H4 (cell line): ENCODE results near the gene MAML2. TPM values are rescaled to one million over a fixed set of nuclear protein-coding genes. Genes with fewer than 3 reads are reported as not detected.
A peak's percentile ranks its signal among the peaks of the same experiment; 100 is the strongest.
"Not testable (repeated sequence)": the region's sequence is repeated elsewhere in the genome, so short reads cannot be mapped to it uniquely, and the experiment has no call there.

Experiments
- DNase-seq: peaks from one replicate; pipeline ENCODE4 v3.0.0-alpha.2; 2015; ENCODE audit warnings: low spot score
- total RNA-seq: library from RNA; depleted of rRNA; stranded (reverse); fragments of >200 nt; shearing (Covaris generic); gene quantifications from 2 replicates; pipeline ENCODE4 v1.2.3, GENCODE V29; 2014

Gene MAML2
- total RNA-seq, 1 experiment from 2014 or later, result 4.3 TPM

DNA sequence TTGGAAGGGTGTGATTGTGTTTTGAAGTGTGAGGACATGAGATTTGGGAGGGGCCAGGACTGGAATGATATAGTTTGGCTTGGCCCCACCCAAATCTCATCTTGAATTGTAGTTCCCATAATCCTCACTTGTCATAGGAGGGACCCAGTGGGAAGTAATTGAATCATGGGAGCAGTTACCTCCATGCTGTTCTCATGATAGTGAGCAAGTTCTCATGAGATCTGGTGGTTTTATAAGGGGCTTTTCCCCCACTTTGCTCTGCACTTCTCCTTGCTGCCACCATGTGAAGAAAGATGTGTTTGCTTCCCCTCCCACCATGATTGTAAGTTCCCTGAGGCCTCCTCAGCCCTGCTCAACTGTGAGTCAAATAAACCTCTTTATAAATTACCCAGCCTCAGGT is 71.6 kb downstream of the MAML2 start:
- DNase-seq, result not testable (repeated sequence)

DNA sequence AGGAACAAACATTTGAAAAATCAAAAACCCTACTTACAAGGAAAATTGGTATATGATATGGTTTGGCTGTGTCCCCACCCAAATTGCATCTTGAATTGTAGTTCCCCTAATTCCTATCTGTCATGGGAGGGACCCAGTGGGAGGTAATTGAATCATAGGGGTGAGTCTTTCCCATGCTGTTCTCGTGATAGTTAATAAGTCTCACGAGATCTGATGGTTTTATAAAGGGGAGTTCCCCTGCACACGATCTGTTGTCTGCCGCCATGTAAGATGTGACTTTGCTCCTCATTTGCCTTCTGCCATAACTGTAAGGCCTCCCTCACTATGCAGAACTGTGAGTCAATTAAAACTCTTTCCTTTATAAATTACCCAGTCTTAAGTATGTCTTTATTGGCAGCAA is 74.5 kb downstream of the MAML2 start:
- DNase-seq, result not testable (repeated sequence)

DNA sequence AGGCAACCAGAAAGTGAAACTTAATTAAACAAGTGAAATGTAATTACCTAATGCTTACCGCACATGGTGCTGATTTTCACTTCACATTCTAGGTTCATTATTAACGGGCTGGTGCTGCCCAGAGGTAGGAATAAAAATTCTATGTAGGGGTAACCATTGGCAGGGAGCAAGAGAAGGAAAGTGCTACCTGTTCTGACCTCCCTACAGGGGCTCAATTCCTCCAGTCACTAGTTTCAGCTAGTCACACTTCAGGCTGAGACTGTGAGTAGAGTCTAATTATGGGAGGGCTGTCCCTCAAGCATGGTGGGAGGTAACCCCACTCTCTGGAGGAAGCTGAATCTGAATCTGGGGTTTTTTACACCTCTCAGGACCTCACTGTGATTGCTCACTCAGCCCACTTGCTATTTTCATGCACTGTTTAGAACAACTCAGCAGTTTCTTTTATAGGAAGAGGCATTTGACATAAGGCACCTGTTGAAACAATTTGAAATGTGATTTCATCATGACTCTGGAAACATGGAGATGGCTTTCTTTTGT is 75.4 kb downstream of the MAML2 start:
- DNase-seq, result no peak

DNA sequence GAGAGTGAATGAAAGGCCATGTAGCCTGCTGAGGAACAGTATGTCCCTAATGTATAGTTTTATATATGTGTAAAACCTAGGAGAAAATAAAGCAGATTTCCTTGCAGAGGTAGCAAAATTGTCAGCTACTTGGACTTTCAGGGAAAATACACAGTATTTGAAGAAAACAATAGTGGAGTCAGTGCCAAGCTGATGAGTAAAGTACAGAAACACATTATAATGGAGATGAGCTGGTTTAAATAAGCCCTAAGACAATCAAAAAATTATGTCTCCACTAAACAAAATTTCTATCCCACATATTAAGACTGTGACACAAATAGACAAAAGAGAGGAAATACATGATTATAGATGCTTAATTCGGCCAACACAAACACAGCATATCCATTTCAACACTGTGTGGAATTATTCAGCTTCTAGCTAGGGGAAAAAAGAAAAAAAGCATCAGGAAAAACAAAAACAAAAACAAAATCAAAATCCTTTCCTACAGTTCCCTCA is 75.9 kb downstream of the MAML2 start:
- DNase-seq, result no peak

DNA sequence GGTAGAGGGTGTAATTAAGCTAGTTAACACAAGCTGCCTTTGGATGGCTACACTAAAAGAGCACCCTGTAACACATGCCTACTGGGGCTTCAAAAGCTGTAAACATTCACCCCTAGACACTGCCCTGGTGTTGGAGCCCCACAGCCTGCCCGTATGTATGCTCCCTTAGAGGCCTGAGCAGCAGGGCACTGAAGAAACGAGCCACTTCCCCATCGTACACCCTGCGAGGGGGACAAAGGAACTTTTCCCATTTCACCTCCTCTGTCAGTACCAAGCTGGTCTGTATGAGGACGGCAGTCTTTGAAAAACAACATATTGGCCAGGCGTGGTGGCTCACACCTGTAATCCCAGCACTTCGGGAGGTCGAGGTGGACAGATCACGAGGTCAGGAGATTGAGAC is 77.0 kb downstream of the MAML2 start:
- no peak for DNase-seq

DNA sequence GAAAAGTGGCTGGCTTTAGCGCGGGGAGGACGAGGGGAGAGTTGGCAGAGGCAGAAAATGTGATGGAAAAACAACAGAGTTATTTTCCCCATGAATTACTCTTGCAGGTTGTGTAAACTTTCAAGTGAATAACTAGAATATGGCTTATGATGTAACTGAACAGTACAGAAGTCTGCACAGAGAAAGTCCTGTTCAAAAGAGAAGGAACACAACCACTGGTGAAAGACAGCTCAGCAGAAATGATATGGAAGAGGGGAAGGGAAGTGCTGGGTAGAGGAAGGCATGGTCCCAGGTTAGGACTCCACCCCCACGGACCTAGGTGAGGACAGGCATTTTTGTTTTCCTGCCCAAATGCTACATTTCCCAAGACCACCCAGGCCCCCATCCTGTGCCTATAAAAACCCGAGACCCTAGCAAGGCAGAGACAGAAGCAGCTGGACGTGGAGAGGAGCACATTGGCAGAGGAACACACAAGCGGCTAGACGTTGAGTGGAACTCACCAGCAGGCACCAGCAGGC is 77.7 kb downstream of the MAML2 start:
- DNase-seq, result no peak

DNA sequence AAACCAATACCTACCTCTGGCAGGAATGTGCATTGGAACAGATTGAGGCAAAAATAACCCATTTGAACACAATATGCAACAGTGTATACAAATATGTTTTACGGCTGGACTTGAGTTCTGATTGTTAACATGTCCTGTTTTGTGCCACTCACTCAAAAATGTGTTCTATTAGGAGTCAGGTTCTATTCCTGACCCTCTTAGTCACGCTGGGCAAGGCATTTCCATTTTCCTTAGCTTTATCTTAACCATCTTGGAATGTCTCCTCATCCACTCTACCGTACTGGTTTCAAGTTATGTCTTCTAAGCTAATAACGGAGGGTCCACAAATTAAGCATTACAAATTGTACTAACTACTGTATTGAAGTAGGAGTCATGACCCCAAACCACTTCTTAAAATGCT is 78.6 kb downstream of the MAML2 start:
- DNase-seq, result no peak

DNA sequence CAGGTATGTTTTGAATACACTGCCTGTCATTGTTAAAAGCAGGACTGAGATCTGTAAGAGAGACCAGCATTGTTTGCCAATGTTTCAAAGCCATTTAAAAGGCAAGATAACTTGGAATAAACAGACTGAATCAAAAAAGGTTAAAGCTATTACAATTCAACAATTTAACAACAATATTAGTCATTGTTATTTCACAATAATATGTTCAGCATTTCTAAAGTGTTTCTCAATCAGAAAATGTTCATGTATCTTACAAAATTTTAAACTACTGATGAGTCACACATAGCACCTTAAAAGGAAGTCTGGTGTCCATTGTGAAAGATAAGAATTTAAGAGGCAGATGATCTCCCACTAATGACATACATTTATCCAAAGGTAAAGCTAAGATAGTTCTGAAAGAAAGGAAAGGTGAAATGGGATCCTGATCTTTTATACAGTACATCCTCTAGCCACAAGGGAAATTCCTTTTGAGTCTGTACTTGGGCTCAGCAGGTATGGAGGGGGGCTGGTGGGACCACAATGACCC is 79.7 kb downstream of the MAML2 start:
- DNase-seq, result no peak

DNA sequence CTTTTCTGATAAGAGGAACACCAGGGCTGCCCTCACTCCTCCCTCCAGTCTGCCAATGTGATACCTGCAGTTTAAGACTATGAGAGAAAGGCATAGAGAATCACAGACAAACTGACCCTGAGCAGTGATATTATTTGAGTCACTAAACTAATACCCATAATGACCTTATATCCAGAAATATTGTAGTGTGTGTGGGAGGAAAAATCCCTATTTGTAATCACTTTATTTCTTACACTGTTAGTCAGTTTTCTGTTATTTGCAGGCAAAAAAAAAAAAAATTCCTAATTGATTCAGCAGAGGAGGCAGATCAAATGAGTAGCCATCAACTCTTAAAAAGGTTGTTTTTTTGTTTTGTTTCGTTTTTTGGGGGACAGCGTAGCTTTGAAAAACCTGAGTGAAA is 82.5 kb downstream of the MAML2 start:
- no peak for DNase-seq

DNA sequence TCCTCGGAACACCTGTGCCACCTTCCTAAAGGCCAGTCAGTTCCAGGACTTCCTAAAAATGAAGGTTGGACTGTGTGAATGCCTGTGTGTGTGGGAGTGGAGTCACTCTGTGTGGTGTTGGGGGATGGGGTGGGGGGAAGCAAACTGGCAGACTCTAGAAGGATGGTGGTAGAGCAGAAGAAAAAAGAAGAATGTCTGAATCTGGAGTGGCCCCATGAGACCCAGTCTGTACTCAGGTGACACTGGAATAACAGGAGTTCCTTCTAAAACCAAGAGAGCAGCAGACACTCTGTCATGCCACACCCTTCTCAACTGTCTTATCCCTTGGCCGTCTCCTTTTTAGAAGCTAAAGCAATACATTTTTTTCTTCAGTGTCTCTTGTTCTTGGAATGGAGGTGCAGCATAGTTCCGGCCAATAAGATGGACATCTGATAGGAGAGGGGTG is 82.9 kb downstream of the MAML2 start:
- DNase-seq, result no peak

DNA sequence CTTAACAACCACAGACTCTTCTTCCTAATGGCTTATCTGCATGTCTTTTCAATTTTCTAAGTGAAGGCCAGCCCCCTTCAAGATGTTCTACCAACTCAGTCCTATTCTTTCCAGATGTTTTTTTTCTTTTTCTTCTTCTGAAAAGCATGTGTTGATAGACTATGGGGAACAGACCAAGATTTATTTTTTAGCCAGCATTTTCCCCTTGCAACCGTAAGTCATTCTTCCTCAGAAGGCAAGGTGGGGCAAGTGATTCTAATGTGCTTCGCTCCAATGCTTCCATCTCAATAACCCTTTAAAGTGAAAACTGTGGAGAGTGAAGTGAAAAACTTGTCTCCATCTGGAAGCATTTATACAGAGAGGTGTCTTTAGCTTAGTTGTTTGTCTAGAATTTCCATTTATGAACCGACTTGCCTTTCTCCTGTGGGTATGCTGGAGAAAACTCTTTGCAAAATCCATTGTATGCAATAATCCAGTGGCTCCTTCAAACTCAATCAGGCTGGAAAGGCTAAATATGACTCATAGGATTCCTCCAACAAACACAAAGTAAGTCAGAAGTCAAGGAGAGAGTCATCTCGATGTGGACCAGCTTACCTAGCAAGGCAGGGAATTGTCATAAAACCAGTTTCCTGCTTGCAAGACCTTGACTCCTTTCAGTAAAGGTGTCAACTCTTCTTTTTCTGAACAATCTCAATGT is 83.7 kb downstream of the MAML2 start:
- DNase-seq, result peak; percentile 62

DNA sequence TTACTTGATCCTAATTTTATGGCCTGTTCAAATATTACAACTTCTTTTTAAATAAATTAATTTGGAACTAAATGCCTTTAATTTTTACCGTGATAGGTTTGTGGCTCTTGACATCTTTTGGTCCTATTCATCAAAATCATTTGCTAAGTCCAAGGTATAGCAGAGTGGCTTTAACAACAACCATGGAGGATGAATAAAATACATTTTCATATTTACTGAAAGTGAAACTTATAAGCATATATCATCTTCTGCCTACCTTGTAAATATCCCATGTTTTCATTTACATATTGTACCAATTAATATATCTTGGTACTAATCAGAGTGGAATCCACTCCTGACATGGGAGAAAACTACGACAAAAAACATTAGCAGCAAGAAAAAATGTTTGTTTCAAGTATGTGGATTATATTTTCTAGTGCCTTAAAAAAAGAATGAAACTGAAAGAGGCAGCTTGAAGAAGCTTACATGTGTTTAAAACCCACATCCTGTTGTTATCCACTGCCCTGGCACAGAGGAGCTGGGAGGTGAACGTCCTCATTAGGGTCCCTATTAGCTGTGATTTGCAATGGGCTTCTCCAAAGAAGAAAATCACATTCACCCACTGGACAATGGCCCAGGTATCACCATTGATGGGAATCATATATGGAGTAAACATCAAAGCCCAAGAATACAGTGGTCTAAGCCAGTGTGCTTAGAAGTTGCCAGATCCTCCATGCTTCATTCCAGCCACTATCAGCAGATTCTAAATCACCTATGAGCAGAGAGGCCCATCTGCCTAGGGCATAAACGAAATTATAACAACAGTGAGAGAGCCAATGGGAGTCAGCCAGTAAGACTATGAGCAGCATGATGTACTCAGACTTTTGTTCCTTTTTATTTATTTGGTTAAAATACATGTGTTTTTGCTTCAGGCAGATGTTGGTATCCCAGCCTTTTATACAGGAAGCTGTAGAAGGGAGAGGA is 84.7 kb downstream of the MAML2 start:
- DNase-seq, result peak; percentile 69

DNA sequence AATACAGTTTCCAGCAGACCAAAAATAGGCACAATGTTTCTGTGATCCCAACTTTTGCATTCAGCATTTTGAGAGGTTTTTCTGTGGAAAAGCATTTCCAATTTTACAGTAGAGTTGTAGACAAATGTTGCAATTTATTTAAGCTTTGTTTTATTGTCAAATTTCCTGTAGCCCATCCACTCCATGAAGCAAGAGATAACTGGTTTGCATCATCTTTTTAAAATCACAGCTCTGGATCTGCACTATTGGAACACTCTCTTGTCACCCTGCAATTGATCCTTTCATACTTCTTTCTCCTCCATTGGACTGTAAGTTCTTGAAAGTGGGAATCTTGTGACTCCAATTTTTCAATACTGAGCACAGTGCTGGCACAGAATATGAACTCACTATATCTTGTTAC is 86.0 kb downstream of the MAML2 start:
- DNase-seq, result no peak

DNA sequence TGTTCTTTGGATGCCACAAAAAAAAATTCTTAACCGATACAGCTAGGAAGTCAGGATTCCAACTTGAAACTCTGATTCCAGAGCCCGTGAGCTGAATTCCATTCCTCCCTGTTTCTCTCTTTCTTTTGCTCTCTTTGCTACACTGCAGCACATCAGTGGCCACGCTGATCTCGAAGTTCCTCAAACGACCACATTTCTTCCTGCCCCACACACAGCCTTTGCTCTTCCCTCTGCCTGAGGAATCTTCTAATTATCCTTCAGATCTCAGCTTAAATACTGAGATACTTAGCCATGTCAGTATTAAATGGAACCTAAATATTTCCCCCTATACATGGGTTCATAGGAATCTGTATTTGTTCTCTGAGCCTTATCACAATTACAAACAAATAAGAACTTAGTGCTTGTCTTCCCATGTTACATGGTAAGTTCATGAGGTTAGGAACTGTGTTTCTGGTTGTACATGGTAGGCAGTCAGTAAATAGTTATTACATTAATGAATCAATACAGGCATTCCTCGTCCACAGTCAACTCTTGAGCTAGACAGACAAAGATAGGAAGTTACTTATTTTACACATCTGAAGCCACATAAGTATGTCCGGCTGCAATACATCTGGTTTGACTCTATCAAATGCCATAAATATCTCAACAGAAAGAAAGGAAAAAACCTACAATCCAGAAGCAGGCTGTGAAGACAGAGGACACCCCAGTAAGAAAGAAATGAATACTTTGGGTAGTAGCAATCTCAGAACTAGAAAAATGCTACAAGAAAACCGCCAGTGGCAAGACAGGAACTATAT is 86.6 kb downstream of the MAML2 start:
- no peak for DNase-seq

DNA sequence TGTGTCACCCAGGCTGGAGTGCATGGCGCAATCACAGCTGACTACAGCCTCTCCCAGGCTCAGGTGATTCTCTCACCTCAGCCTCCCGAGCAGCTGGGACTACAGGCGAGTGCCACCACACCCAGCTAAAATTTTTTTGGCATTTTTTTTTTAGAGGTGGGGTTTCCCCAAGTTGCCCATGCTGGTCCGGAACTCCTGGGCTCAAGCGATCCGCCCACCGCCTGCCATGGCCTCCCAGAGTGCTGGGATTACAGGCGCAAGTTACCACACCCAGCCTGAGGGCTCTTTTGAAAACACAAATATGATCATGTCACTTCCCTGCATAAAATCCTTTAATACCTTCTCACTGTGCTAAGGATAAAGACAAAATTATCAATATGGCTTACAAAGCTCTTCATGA is 88.1 kb downstream of the MAML2 start:
- no peak for DNase-seq

DNA sequence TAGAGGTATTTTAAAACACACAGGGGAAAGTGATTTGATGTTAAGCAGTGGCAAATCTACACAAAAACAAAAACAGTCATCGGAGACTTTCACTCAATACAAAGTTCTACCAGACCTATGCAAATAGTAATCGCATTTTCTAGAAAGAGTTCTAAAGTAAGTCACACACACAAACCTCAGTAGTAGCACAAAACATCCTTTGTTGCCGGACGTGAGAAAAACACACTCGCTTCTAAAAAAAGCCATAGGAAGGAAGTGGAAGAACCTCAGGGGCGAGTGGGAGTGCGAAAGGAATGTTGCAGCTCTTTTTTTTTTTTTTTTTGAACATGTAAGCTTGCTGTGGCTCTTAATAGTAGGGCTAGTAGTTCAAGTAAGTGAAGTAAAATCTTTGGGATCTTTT is 88.9 kb downstream of the MAML2 start:
- peak; percentile 25 for DNase-seq

DNA sequence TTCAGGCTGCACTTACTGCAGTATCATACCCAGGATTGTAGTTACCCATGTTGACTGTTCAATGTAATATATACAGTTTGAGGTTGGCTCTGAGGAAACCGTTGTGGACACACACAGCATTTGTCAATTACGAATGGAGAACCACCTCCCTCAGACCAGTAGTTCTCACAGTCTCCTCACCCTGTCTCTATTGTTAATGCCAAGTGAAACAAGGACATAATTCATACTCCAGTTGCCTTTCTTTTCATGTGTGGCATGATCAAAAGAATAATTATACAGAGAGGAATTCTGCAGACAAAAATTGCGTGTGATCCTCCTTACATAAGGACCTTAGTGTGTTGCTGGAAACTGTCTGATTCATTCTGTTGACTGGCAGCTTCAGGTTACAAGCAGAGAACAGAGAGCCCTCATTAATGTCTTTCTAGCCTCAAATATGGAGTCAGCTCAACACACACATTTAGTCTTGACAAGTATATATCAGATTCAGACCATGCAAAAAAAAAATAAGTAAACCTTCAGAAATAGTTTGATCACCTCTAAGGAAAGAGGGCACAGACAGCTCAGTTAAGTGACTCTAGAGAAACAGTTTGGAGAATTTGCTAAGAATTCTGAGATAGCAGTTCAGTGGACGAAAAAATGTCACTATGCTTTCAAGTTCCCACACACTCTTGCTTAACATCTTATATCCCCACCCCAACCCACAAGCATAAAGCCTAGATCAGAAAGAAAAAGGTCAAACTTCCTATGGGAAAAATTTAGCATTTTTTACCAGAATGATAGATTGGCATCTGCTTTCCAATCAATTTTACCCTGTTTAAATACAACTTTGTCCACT is 96.1 kb downstream of the MAML2 start:
- peak; percentile 58 for DNase-seq

DNA sequence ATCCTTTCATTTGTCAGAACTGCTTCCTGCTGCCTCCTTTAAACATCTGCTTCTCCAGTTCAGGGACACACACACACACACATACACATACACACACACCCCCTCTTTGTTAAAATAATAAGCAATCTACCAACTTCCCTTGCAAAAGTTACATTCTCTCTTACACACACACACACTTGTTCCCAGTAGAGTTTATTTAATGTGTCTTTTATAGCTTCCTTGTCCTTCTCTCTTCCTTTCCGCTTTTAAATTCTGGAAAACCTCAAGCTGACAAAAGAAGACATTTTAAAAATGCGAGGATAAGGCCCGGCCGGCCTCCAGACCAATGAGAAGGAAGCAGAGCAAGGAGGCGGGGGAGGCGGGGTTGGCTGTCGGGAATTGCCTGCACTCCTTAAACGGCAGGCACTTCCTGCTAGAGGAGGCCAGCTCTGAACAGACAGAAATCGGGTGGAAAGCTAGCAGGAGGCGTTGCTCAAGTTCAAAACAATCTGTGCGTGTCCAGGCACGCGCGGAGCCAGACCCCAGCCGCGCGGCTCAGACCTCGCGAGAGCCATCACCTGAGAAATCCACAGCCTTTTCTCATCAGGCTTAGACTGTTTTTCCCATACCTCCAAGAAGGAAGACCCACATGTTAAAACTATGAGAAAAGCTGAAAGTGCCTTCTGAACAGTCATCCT is 99.9 kb downstream of the MAML2 start:
- peak; percentile 99 for DNase-seq

DNA sequence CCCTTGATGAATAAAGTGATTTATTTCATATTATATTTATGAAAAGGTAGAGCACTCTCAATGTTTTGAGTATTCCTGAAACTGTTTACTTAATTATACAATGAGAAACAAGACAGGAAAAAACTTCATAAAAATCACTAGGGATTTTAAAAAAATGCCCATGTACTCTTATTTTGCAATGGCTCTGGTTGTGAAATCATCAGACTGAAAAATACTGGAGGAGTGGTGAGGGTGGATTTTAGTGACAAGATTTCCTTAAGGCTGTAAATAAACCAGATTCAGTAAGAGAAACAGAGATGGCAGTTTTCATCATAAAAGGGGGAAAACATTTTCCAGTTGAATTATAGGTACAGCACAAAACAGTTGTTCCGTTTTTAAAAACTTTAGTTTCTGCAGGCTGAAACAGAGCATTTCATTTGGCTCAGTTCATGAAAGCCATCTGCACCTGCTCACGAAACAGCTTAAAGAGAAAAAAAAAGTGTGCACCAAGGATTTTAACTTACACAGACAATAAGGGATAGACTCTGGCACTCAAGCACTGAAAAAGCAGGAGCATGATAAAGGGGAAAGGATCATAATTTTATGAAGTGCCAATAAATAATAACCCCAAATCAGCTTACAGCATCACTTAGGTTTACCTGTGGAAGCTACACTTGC is 100.7 kb downstream of the MAML2 start:
- DNase-seq, result no peak
